Uterus (tissue), 2 donors: ENCODE measurements around the gene VCX3A.

Experiments
- POLR2A ChIP-seq, 2 donors: fragments of 450-650 bp; IDR thresholded peaks; one replicate each; pipeline ENCODE4 v1.6.1; 2016; ENCODE audit warnings: antibody characterized with exemption in 2 of 2, mild to moderate bottlenecking in 1 of 2, moderate library complexity in 1 of 2
- TF ChIP-seq, protein P1 (sequence below), 4 experiments: fragments of 200-600 bp in 2 of 4; fragments of 450-650 bp in 2 of 4; sonication (generic) in 2 of 4; IDR thresholded peaks; one replicate each; pipeline ENCODE4 v1.5.1; 2016 to 2019; ENCODE audit warnings: antibody characterized with exemption in 4 of 4, mild to moderate bottlenecking in 2 of 4, moderate library complexity in 1 of 4

DNA sequence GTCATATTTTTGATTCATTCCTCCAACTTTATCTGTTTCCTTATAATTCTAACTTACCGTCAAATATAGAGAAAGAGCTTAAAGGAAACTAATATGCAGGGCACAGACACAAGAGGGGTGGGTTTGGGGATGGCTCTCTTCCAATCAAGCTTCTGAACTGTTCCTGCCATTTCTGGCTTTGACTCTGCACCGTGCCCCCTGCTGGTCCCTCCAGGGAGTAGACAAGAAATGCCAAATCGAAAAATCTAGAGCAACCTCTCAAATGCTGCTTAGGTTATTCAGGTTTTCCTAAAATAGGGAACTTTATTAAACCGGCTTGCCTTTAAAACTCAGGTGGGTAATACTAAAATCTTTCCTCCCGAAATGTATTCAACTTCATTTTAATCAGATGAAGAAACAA lies 39.8 kb upstream of the VCX3A start:
- TF ChIP-seq, protein P1, sequence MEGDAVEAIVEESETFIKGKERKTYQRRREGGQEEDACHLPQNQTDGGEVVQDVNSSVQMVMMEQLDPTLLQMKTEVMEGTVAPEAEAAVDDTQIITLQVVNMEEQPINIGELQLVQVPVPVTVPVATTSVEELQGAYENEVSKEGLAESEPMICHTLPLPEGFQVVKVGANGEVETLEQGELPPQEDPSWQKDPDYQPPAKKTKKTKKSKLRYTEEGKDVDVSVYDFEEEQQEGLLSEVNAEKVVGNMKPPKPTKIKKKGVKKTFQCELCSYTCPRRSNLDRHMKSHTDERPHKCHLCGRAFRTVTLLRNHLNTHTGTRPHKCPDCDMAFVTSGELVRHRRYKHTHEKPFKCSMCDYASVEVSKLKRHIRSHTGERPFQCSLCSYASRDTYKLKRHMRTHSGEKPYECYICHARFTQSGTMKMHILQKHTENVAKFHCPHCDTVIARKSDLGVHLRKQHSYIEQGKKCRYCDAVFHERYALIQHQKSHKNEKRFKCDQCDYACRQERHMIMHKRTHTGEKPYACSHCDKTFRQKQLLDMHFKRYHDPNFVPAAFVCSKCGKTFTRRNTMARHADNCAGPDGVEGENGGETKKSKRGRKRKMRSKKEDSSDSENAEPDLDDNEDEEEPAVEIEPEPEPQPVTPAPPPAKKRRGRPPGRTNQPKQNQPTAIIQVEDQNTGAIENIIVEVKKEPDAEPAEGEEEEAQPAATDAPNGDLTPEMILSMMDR (IDR thresholded peaks at IDR 0.05) = no peak
- no peak for TF ChIP-seq POLR2A (IDR thresholded peaks at IDR 0.05)
